PC-3 (cell line): Measurements from ENCODE around the gene CZIB. TPM values are rescaled to one million over a fixed set of nuclear protein-coding genes. Genes with fewer than 3 reads are reported as not detected.

Source experiments
- ATAC-seq: fragments of 200-7000 bp; cut with Tn5 transposase; 2 replicates; pipeline ENCODE4 v1.9.1; 2020; ENCODE audit warnings: mild to moderate bottlenecking, moderate library complexity
- BruUV-seq: library from RNA; stranded (reverse); fragments of 400-500 nt; replicated peaks from 2 replicates; lab custom pipeline; 2021; lab: Mats Ljungman, UMichigan
- CTCF ChIA-PET: fragments of 300-600 bp; sonication (Branson Sonifier 250); formaldehyde crosslinking; loops from one replicate; lab custom pipeline; 2022; ENCODE audit warnings: antibody characterized with exemption; lab: Charles Lee
- POLR2A ChIA-PET: fragments of 300-600 bp; sonication (Branson Sonifier 250); formaldehyde crosslinking; loops from one replicate; lab custom pipeline; 2022; ENCODE audit warnings: antibody characterized with exemption; ENCODE audit not compliant: unreplicated experiment; lab: Charles Lee
- DNase-seq: peaks from one replicate; pipeline ENCODE4 v3.0.0-alpha.2; 2015
- H2AFZ ChIP-seq: fragments of 300-600 bp; sonication (generic); 2 replicates; pipeline ENCODE4 v1.6.0; 2016; ENCODE audit warnings: antibody characterized with exemption, low read length
- H3F3A ChIP-seq: fragments of 300-600 bp; sonication (generic); one replicate; pipeline ENCODE4 v1.6.0; 2017; ENCODE audit warnings: antibody characterized with exemption, low read length, control low read depth, mild to moderate bottlenecking; ENCODE audit not compliant: unreplicated experiment
- H3K27ac ChIP-seq: fragments of 300-600 bp; sonication (generic); 2 replicates; pipeline ENCODE4 v1.5.1; 2016; ENCODE audit warnings: mild to moderate bottlenecking, low read length
- H3K27me3 ChIP-seq: fragments of 300-600 bp; sonication (generic); 2 replicates; pipeline ENCODE4 v1.6.1; 2016; ENCODE audit warnings: low read length, mixed read lengths
- H3K36me3 ChIP-seq: fragments of 300-600 bp; sonication (generic); 2 replicates; pipeline ENCODE4 v1.6.1; 2016; ENCODE audit warnings: low read depth, mixed run types, low read length, mixed read lengths
- H3K4me1 ChIP-seq: fragments of 300-600 bp; sonication (generic); 2 replicates; pipeline ENCODE4 v1.5.1; 2016; ENCODE audit warnings: low read length; ENCODE audit not compliant: insufficient read depth
- H3K4me2 ChIP-seq: fragments of 300-600 bp; sonication (generic); 2 replicates; pipeline ENCODE4 v1.6.0; 2016; ENCODE audit warnings: low read length
- H3K4me3 ChIP-seq: fragments of 300-600 bp; sonication (generic); 2 replicates; pipeline ENCODE4 v1.5.1; 2016; ENCODE audit warnings: mild to moderate bottlenecking, low read length, mixed read lengths
- H3K79me2 ChIP-seq: fragments of 300-600 bp; sonication (generic); 2 replicates; pipeline ENCODE4 v1.6.1; 2017; ENCODE audit warnings: low read length, mixed read lengths
- H3K9ac ChIP-seq: fragments of 300-600 bp; sonication (generic); 2 replicates; pipeline ENCODE4 v1.6.0; 2016; ENCODE audit warnings: mild to moderate bottlenecking, low read length
- H3K9me2 ChIP-seq: fragments of 300-600 bp; sonication (generic); replicated peaks from 2 replicates; pipeline ENCODE4 v1.6.1; 2016; ENCODE audit warnings: mixed run types, low read length, mixed read lengths
- H3K9me3 ChIP-seq: fragments of 300-600 bp; sonication (generic); 2 replicates; pipeline ENCODE4 v1.6.1; 2016; ENCODE audit warnings: low read length, mixed read lengths
- H4K20me1 ChIP-seq: fragments of 300-600 bp; sonication (generic); 2 replicates; pipeline ENCODE4 v1.6.1; 2016; ENCODE audit warnings: low read length, mixed read lengths
- CTCF ChIP-seq: fragments of 300-600 bp; sonication (generic); conservative IDR thresholded peaks from 2 replicates; pipeline ENCODE4 v1.5.1; 2017; ENCODE audit warnings: antibody characterized with exemption, low read depth, mild to moderate bottlenecking, low read length
- EZH2 ChIP-seq: fragments of 300-600 bp; sonication (generic); IDR thresholded peaks from one replicate; pipeline ENCODE4 v1.6.1; 2017; ENCODE audit warnings: antibody characterized with exemption, mild to moderate bottlenecking, low read length; ENCODE audit not compliant: unreplicated experiment
- EZH2phosphoT487 ChIP-seq: fragments of 300-600 bp; sonication (generic); IDR thresholded peaks from 2 replicates; pipeline ENCODE4 v1.6.1; 2018; ENCODE audit warnings: mild to moderate bottlenecking, antibody characterized with exemption, low read length, borderline replicate concordance
- intact Hi-C: fragments of 100-400 bp; cut with micrococcal nuclease; formaldehyde crosslinking; loops from 2 replicates; pipeline ENCODE4 v1.9.0; 2023
- total RNA-seq: library from RNA; depleted of rRNA; stranded (reverse); fragments of >200 nt; gene quantifications from 2 replicates; pipeline ENCODE4 v1.2.3, GENCODE V29; 2014

CZIB gene
- total RNA-seq, 1 experiment from 2014 or later = 47.7 TPM

- H3K9ac ChIP-seq = no peak overlapping the region
- H2AFZ ChIP-seq = no peak overlapping the region
- peaks cover 3% of the 10 kb centered on the region for H3K4me1 ChIP-seq
- ChIA-PET CTCF (no interaction called here), POLR2A (no interaction called here)
- no peak overlapping the region for H3K4me2 ChIP-seq
- ATAC-seq (no peak), DNase-seq (no peak)
- no peak overlapping the region for H3K4me3 ChIP-seq
- no peaks in the 10 kb centered on the region for H3K27me3 ChIP-seq
- intact Hi-C loops = no loop called here
- TF ChIP-seq EZH2phosphoT487 (no peak), CTCF (no peak)
- H3F3A ChIP-seq = no peaks in the 10 kb centered on the region
- H3K79me2 ChIP-seq = no peaks in the 10 kb centered on the region
- no peak overlapping the region for H3K27ac ChIP-seq
- H3K9me2 ChIP-seq = no peaks in the 10 kb centered on the region
- peaks cover 42% of the 10 kb centered on the region for H3K36me3 ChIP-seq
- BruUV-seq = no TSS peak
- no peaks in the 10 kb centered on the region for H3K9me3 ChIP-seq
- H4K20me1 ChIP-seq = no peaks in the 10 kb centered on the region
Observed at GRCh38 chr1:53203466-53203865, 17.0 kb downstream of the CZIB start.

- intact Hi-C loops = no loop called here
- no peak overlapping the region for H3K9ac ChIP-seq
Observed at GRCh38 chr1:53198241-53198651, 22.2 kb downstream of the CZIB start.

More at GRCh38 chr1:53198241-53198651, 22.2 kb downstream of the CZIB start:
- Histone ChIP-seq H3K79me2 (peaks cover 16% of the 10 kb centered on the region), H3K27me3 (no peaks in the 10 kb centered on the region), H3K9me3 (no peaks in the 10 kb centered on the region), H3K4me3 (peak overlapping the region; percentile 91), H3K36me3 (peaks cover 2% of the 10 kb centered on the region; the same call in 1 of the 2 replicates), H4K20me1 (no peaks in the 10 kb centered on the region), H3F3A (no peaks in the 10 kb centered on the region), H2AFZ (no peak overlapping the region), H3K9me2 (no peaks in the 10 kb centered on the region), H3K4me1 (peaks cover 23% of the 10 kb centered on the region), H3K4me2 (peak overlapping the region; percentile 96), H3K27ac (no peak overlapping the region)
- ATAC-seq (no peak), DNase-seq (no peak)
- BruUV-seq = no TSS peak
- TF ChIP-seq EZH2 = no peak
- TF ChIP-seq CTCF = no peak
- TF ChIP-seq EZH2phosphoT487 = no peak
- ChIA-PET POLR2A (no interaction called here), CTCF (interaction anchor here (0.6 kb wide), 1 partner anchor 356 kb away, joined by 3 read pairs; no protein-coding TSS in a partner anchor)
